Measurements from ENCODE around the gene IGFLR1. TPM values are rescaled to one million over a fixed set of nuclear protein-coding genes. Genes with fewer than 3 reads are reported as not detected.

IGFLR1 gene
- total and polyA plus RNA-seq, 2 of the 8 experiments (the other 6 are each of a cell fraction or from before 2014, with no cell fraction given): 8.4 to 28.9 TPM

DNA sequence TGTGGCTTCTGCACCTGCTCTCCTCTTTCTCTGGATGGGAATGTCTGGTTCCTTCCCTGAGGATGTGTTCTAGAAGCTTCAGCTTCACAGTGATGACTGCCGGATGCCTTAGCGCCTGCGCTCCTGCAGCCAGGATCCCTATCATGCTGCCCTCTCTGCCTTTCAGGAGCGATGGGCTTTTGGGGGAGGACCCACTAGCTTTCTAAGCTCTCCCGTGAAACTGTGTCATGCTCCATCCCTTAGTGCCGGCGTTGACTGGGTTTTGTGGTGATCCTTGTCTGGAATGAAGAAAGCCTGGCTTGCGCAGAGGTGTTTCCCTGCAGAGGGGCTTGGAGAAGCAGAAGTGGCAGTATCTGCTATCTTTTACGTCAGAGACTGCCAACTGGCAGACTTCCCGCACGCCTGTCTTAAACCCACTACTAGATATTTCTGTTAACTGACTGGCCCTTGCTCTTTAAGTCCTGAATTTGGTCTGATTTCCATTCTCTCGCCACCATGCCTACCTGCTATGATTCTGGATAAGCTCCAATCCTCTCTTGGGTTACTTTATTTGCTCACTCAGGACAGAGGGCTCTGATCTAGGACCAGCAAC is 28.3 kb downstream of the IGFLR1 start:
- ChIA-PET POLR2A (ENCODE audit: partially characterized antibody) (interaction anchor here (0.9 to 4.9 kb wide), 10 partner anchors 11 to 101 kb away, joined by 3 to 28 read pairs (median 4); partner anchors contain the start of genes HAUS5, PRODH2 and ZBTB32), CTCF (ENCODE audit: partially characterized antibody) (interaction anchor here (0.6 to 6.6 kb wide), 12 partner anchors 11 to 253 kb away, joined by 3 to 105 read pairs (median 3); partner anchors contain the start of gene ZBTB32)

More for the DNA sequence above, 28.3 kb downstream of the IGFLR1 start:
- Histone ChIP-seq H4K8ac (ENCODE audit: extremely low read depth, insufficient read depth, low read length) (no peak overlapping the region), H2BK20ac (ENCODE audit: low read length) (no peak overlapping the region), H3K4me3 (ENCODE audit: extremely low read depth in 1 of 4, insufficient read depth in 2 of 4, low read depth in 3 of 4, low read length in 4 of 4) (no peak overlapping the region), H2BK5ac (ENCODE audit: low read depth, low read length) (no peak overlapping the region), H4K91ac (replicated peaks; ENCODE audit: insufficient read length, low read length) (no peak overlapping the region), H2BK15ac (ENCODE audit: low read length) (no peak overlapping the region), H3K79me2 (ENCODE audit: control insufficient read depth in 1 of 2, insufficient read depth in 2 of 2, low read length in 2 of 2) (peaks cover 0 to 7% of the 10 kb centered on the region in 2 experiments; a peak in 3 of 4 replicates), H2AFZ (ENCODE audit: low read length) (no peak overlapping the region), H2BK120ac (replicated peaks; ENCODE audit: low read depth, low read length) (no peak overlapping the region), H3K9me3 (ENCODE audit: insufficient read depth in 2 of 2, low read depth in 1 of 2, low read length in 1 of 2) (no peaks in the 10 kb centered on the region), H3K4me2 (ENCODE audit: insufficient read depth in 1 of 2, low read depth in 2 of 2, low read length in 2 of 2) (no peak overlapping the region; a peak in 2 of 4 replicates), H3K4ac (replicated peaks; ENCODE audit: insufficient read length, low read depth, low read length) (no peak overlapping the region), H2BK12ac (ENCODE audit: low read depth, low read length) (no peak overlapping the region), H3K27ac (ENCODE audit: low read depth, low read length) (no peak overlapping the region), H3K79me1 (ENCODE audit: low read depth, low read length) (peaks cover 3% of the 10 kb centered on the region; the same call in 1 of the 2 replicates), H3K23ac (ENCODE audit: insufficient read length) (no peak overlapping the region), H3K27me3 (replicated peaks in 1 of 4; ENCODE audit: control insufficient read depth in 3 of 4, extremely low read depth in 1 of 4, insufficient read depth in 3 of 4, low read length in 3 of 4) (no peaks in the 10 kb centered on the region), H3K18ac (ENCODE audit: extremely low read depth, low read length) (no peak overlapping the region), H4K20me1 (replicated peaks in 1 of 2; ENCODE audit: control insufficient read depth in 1 of 2, insufficient read depth in 2 of 2, low read length in 2 of 2) (peaks cover 6 to 8% of the 10 kb centered on the region in 2 experiments), H3K36me3 (ENCODE audit: control insufficient read depth in 2 of 4, insufficient read depth in 4 of 4, low read length in 3 of 4) (no peaks in the 10 kb centered on the region), H3K56ac (replicated peaks; ENCODE audit: insufficient read length, low read depth, low read length) (no peak overlapping the region), H3K9ac (replicated peaks in 1 of 4; ENCODE audit: extremely low read depth in 1 of 4, low read depth in 3 of 4, low read length in 3 of 4) (no peak overlapping the region), H3K4me1 (replicated peaks in 1 of 4; ENCODE audit: control insufficient read depth in 3 of 4, insufficient read depth in 4 of 4, low read length in 3 of 4) (peaks cover 0 to 32% (median 16%) of the 10 kb centered on the region in 4 experiments; a peak in 6 of 7 replicates), H3K14ac (ENCODE audit: insufficient read length) (no peak overlapping the region), H3K23me2 (ENCODE audit: low read depth, low read length) (peaks cover 13% of the 10 kb centered on the region), H4K5ac (ENCODE audit: insufficient read length, low read depth, low read length) (no peak overlapping the region), H2AK5ac (ENCODE audit: low read depth, low read length) (0 out of 2 replicates have a peak overlapping the region, but pooled peaks have one; percentile 7)
- TF ChIP-seq, protein P1, sequence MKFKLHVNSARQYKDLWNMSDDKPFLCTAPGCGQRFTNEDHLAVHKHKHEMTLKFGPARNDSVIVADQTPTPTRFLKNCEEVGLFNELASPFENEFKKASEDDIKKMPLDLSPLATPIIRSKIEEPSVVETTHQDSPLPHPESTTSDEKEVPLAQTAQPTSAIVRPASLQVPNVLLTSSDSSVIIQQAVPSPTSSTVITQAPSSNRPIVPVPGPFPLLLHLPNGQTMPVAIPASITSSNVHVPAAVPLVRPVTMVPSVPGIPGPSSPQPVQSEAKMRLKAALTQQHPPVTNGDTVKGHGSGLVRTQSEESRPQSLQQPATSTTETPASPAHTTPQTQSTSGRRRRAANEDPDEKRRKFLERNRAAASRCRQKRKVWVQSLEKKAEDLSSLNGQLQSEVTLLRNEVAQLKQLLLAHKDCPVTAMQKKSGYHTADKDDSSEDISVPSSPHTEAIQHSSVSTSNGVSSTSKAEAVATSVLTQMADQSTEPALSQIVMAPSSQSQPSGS (IDR thresholded peaks at IDR 0.05; ENCODE audit: low read length): no peak
- no peak for TF ChIP-seq CTBP2 (IDR thresholded peaks at IDR 0.05; ENCODE audit: borderline replicate concordance, insufficient read depth, insufficient read length, low read length)
- TF ChIP-seq HDAC6 (IDR thresholded peaks at IDR 0.05; ENCODE audit: low read depth, low read length): no peak
- no peak for TF ChIP-seq SIN3A (conservative IDR thresholded peaks at IDR 0.05 in 1 of 2, IDR thresholded peaks at IDR 0.05 in 1 of 2; ENCODE audit: low read depth in 1 of 2, low read length in 2 of 2)
- FAIRE-seq (no peak), DNase-seq (ENCODE audit: low read depth in 1 of 2, low spot score in 2 of 2) (no peak)
- WGBS, 2 experiments (ENCODE audit: extremely low coverage in 1 of 2, insufficient coverage in 1 of 2, insufficient read length in 1 of 2, insufficient replicate concordance in 2 of 2, low coverage in 1 of 2, low lambda C conversion rate in 2 of 2, missing lambda C conversion rate in 1 of 2): 87% methylated on average over 12 of the region's 12 CpGs; no CpG with 5 or more reads in 1 of the 2 experiments

Measured in H1 (cell line).